8988T (cell line): ENCODE measurements around the gene TSSC4.

Source experiments
- DNase-seq: peaks from one replicate; pipeline ENCODE4 v3.0.0; 2011

TSSC4 gene

GRCh38 chr11:2419638-2420501 is 19.3 kb downstream of the TSSC4 start:
- peak; percentile 99 for DNase-seq

- DNase-seq = peak; percentile 100
These were observed 20.1 kb downstream of the TSSC4 start for GRCh38 chr11:2420502-2421225.

GRCh38 chr11:2421226-2421994 is 20.9 kb downstream of the TSSC4 start:
- DNase-seq = no peak

- no peak for DNase-seq
These were observed 21.4 kb downstream of the TSSC4 start for GRCh38 chr11:2421996-2422395.

GRCh38 chr11:2422461-2423156 is 22.1 kb downstream of the TSSC4 start:
- DNase-seq = no peak

GRCh38 chr11:2423157-2424025 is 22.8 kb downstream of the TSSC4 start:
- DNase-seq = no peak

- DNase-seq = no peak
These were observed 24.4 kb downstream of the TSSC4 start for GRCh38 chr11:2424811-2425495.

GRCh38 chr11:2425506-2425905 is 25.0 kb downstream of the TSSC4 start:
- no peak for DNase-seq

- DNase-seq = no peak
These were observed 25.7 kb downstream of the TSSC4 start for GRCh38 chr11:2426221-2426620.

- no peak for DNase-seq
These were observed 26.4 kb downstream of the TSSC4 start for GRCh38 chr11:2426826-2427521.

GRCh38 chr11:2427721-2428321 is 27.3 kb downstream of the TSSC4 start:
- no peak for DNase-seq

- peak; percentile 95 for DNase-seq
These were observed 27.8 kb downstream of the TSSC4 start for GRCh38 chr11:2428322-2428795.

- DNase-seq = no peak
These were observed 30.8 kb downstream of the TSSC4 start for GRCh38 chr11:2431395-2431794.

GRCh38 chr11:2432171-2432621 is 31.6 kb downstream of the TSSC4 start:
- no peak for DNase-seq

GRCh38 chr11:2432628-2433071 is 32.1 kb downstream of the TSSC4 start:
- no peak for DNase-seq

GRCh38 chr11:2433106-2433925 is 32.8 kb downstream of the TSSC4 start:
- no peak for DNase-seq

- DNase-seq = no peak
These were observed 33.5 kb downstream of the TSSC4 start for GRCh38 chr11:2434008-2434407.

- no peak for DNase-seq
These were observed 34.1 kb downstream of the TSSC4 start for GRCh38 chr11:2434506-2435255.
